Neural progenitor cell (in vitro differentiated cells): Measurements from ENCODE around the gene PTOV1. TPM values are rescaled to one million over a fixed set of nuclear protein-coding genes. Genes with fewer than 3 reads are reported as not detected.

Source experiments
- DNase-seq: peaks from one replicate; pipeline ENCODE4 v3.0.0-alpha.2; 2016; ENCODE audit warnings: low spot score
- H2AFZ ChIP-seq: fragments of 200-600 bp; sonication (generic); replicated peaks from 2 replicates; pipeline ENCODE4 v1.6.1; 2016; ENCODE audit warnings: antibody characterized with exemption
- H3F3A ChIP-seq: fragments of 200-600 bp; sonication (generic); 2 replicates; pipeline ENCODE4 v1.6.1; 2016; ENCODE audit warnings: antibody characterized with exemption, low read depth
- H3K27ac ChIP-seq: fragments of 200-600 bp; sonication (generic); 2 replicates; pipeline ENCODE4 v1.5.1; 2016; ENCODE audit warnings: mild to moderate bottlenecking
- H3K27me3 ChIP-seq: fragments of 200-600 bp; sonication (generic); 2 replicates; pipeline ENCODE4 v1.6.1; 2016; ENCODE audit warnings: mild to moderate bottlenecking, moderate library complexity
- H3K36me3 ChIP-seq: fragments of 200-600 bp; sonication (generic); 2 replicates; pipeline ENCODE4 v1.5.1; 2016
- H3K4me1 ChIP-seq: fragments of 200-600 bp; sonication (generic); 2 replicates; pipeline ENCODE4 v1.6.1; 2016; ENCODE audit warnings: mixed run types
- H3K4me2 ChIP-seq: fragments of 200-600 bp; sonication (generic); 2 replicates; pipeline ENCODE4 v1.6.1; 2016
- H3K4me3 ChIP-seq: fragments of 200-600 bp; sonication (generic); 2 replicates; pipeline ENCODE4 v1.5.1; 2016
- H3K79me2 ChIP-seq: fragments of 200-600 bp; sonication (generic); 2 replicates; pipeline ENCODE4 v1.6.1; 2016; ENCODE audit warnings: low read depth
- H3K9ac ChIP-seq: fragments of 200-600 bp; sonication (generic); 2 replicates; pipeline ENCODE4 v1.6.1; 2016
- H3K9me3 ChIP-seq: fragments of 200-600 bp; sonication (generic); 2 replicates; pipeline ENCODE4 v1.5.1; 2016; ENCODE audit warnings: low read depth
- H4K20me1 ChIP-seq: fragments of 200-600 bp; sonication (generic); 2 replicates; pipeline ENCODE4 v1.6.1; 2016; ENCODE audit warnings: low read depth
- H3K27ac Mint-ChIP-seq: 3 replicates; pipeline ENCODE4 v1.8.0; 2021; ENCODE audit warnings: mixed read lengths
- H3K27me3 Mint-ChIP-seq: 2 replicates; pipeline ENCODE4 v1.8.0; 2022; ENCODE audit warnings: low read depth, mild to moderate bottlenecking, inconsistent platforms, moderate library complexity, mixed read lengths; ENCODE audit not compliant: insufficient read depth
- H3K36me3 Mint-ChIP-seq: 3 replicates; pipeline ENCODE4 v1.8.0; 2021; ENCODE audit warnings: mixed read lengths
- H3K4me1 Mint-ChIP-seq: 3 replicates; pipeline ENCODE4 v1.8.0; 2021; ENCODE audit warnings: mixed read lengths
- H3K4me3 Mint-ChIP-seq: 3 replicates; pipeline ENCODE4 v1.8.0; 2021; ENCODE audit warnings: mild to moderate bottlenecking, moderate library complexity, mixed read lengths
- H3K9me3 Mint-ChIP-seq: 3 replicates; pipeline ENCODE4 v1.8.0; 2020; ENCODE audit warnings: mixed read lengths
- EZH2 ChIP-seq: fragments of 200-600 bp; sonication (generic); IDR thresholded peaks from 2 replicates; pipeline ENCODE4 v1.6.1; 2017; ENCODE audit warnings: antibody characterized with exemption, mild to moderate bottlenecking, moderate library complexity
- EZH2phosphoT487 ChIP-seq: fragments of 200-600 bp; sonication (generic); IDR thresholded peaks from 2 replicates; pipeline ENCODE4 v1.6.1; 2017; ENCODE audit warnings: antibody characterized with exemption
- total RNA-seq: library from RNA; depleted of rRNA; stranded (reverse); fragments of >200 nt; gene quantifications from 2 replicates; pipeline ENCODE4 v1.2.3, GENCODE V29; 2015; ENCODE audit warnings: low replicate concordance
- TF ChIP-seq, protein P1 (sequence below): fragments of 200-600 bp; sonication (generic); IDR thresholded peaks from 2 replicates; pipeline ENCODE4 v1.5.1; 2017; ENCODE audit warnings: antibody characterized with exemption, mild to moderate bottlenecking

Gene PTOV1
- total RNA-seq, 1 donor from 2014 or later, result 63.5 TPM

- Histone ChIP-seq H3K36me3 (no peaks in the 10 kb centered on the region), H3K9me3 (no peaks in the 10 kb centered on the region), H3F3A (peaks cover 52% of the 10 kb centered on the region), H3K27ac (no peak overlapping the region), H4K20me1 (peaks cover 33% of the 10 kb centered on the region), H3K4me1 (peaks cover 12% of the 10 kb centered on the region), H3K27me3 (no peaks in the 10 kb centered on the region), H3K9ac (no peak overlapping the region), H3K4me2 (peak overlapping the region; percentile 98), H3K4me3 (peak overlapping the region; percentile 88), H3K79me2 (peaks cover 54% of the 10 kb centered on the region), H2AFZ (no peak overlapping the region)
- peaks cover 28% of the 10 kb centered on the region for H3K36me3 Mint-ChIP-seq
- H3K9me3 Mint-ChIP-seq, result peaks cover 15% of the 10 kb centered on the region
- peak overlapping the region; percentile 90 for H3K4me3 Mint-ChIP-seq
- H3K4me1 Mint-ChIP-seq, result peaks cover 22% of the 10 kb centered on the region
- peaks cover 14% of the 10 kb centered on the region for H3K27me3 Mint-ChIP-seq
- peak overlapping the region; percentile 58 for H3K27ac Mint-ChIP-seq
- no peak for DNase-seq
- TF ChIP-seq EZH2 (no peak), EZH2phosphoT487 (no peak)
- TF ChIP-seq, protein P1, sequence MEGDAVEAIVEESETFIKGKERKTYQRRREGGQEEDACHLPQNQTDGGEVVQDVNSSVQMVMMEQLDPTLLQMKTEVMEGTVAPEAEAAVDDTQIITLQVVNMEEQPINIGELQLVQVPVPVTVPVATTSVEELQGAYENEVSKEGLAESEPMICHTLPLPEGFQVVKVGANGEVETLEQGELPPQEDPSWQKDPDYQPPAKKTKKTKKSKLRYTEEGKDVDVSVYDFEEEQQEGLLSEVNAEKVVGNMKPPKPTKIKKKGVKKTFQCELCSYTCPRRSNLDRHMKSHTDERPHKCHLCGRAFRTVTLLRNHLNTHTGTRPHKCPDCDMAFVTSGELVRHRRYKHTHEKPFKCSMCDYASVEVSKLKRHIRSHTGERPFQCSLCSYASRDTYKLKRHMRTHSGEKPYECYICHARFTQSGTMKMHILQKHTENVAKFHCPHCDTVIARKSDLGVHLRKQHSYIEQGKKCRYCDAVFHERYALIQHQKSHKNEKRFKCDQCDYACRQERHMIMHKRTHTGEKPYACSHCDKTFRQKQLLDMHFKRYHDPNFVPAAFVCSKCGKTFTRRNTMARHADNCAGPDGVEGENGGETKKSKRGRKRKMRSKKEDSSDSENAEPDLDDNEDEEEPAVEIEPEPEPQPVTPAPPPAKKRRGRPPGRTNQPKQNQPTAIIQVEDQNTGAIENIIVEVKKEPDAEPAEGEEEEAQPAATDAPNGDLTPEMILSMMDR, result no peak
Measured at GRCh38 chr19:49849433-49850220, 1.3 kb upstream of the PTOV1 start.

GRCh38 chr19:49850221-49850486 lies 805 bp upstream of the PTOV1 start:
- no peak overlapping the region for H2AFZ ChIP-seq
- H3K36me3 Mint-ChIP-seq, result peaks cover 28% of the 10 kb centered on the region
- H3K4me3 ChIP-seq, result peak overlapping the region; percentile 88
- no peaks in the 10 kb centered on the region for H3K27me3 ChIP-seq
- TF ChIP-seq EZH2 (no peak), EZH2phosphoT487 (no peak)
- TF ChIP-seq, protein P1, result no peak
- H3K4me1 Mint-ChIP-seq, result peaks cover 22% of the 10 kb centered on the region
- peaks cover 56% of the 10 kb centered on the region for H3F3A ChIP-seq
- H3K4me3 Mint-ChIP-seq, result peak overlapping the region; percentile 90
- H4K20me1 ChIP-seq, result peaks cover 38% of the 10 kb centered on the region
- H3K27ac ChIP-seq, result no peak overlapping the region
- H3K27me3 Mint-ChIP-seq, result peaks cover 14% of the 10 kb centered on the region
- H3K27ac Mint-ChIP-seq, result peak overlapping the region; percentile 58
- no peaks in the 10 kb centered on the region for H3K9me3 ChIP-seq
- peaks cover 12% of the 10 kb centered on the region for H3K4me1 ChIP-seq
- no peaks in the 10 kb centered on the region for H3K36me3 ChIP-seq
- peaks cover 15% of the 10 kb centered on the region for H3K9me3 Mint-ChIP-seq
- no peak overlapping the region for H3K9ac ChIP-seq
- H3K4me2 ChIP-seq, result peak overlapping the region; percentile 98
- DNase-seq, result no peak
- peaks cover 60% of the 10 kb centered on the region for H3K79me2 ChIP-seq

- Mint-ChIP-seq H3K9me3 (peaks cover 15% of the 10 kb centered on the region), H3K4me1 (peaks cover 22% of the 10 kb centered on the region), H3K4me3 (peak overlapping the region; percentile 94), H3K36me3 (peaks cover 31% of the 10 kb centered on the region), H3K27me3 (peaks cover 19% of the 10 kb centered on the region), H3K27ac (no peak overlapping the region)
- Histone ChIP-seq H3K4me2 (peak overlapping the region; percentile 98), H3K9ac (peak overlapping the region; percentile 74), H3K27ac (peak overlapping the region; percentile 98), H3K79me2 (peaks cover 72% of the 10 kb centered on the region), H3K4me1 (peaks cover 12% of the 10 kb centered on the region), H2AFZ (no peak overlapping the region), H3K4me3 (peak overlapping the region; percentile 88), H3K27me3 (no peaks in the 10 kb centered on the region), H3F3A (peaks cover 56% of the 10 kb centered on the region), H4K20me1 (peaks cover 53% of the 10 kb centered on the region), H3K9me3 (no peaks in the 10 kb centered on the region), H3K36me3 (no peaks in the 10 kb centered on the region)
- DNase-seq, result peak; percentile 88
- no peak for TF ChIP-seq EZH2
- TF ChIP-seq, protein P1, result no peak
- no peak for TF ChIP-seq EZH2phosphoT487
Measured at GRCh38 chr19:49851456-49852259, 699 bp downstream of the PTOV1 start.
